ENCODE measurements around the gene RELA.
"Not testable (repeated sequence)": the region's sequence is repeated elsewhere in the genome, so short reads cannot be mapped to it uniquely, and the experiment has no call there.

The RELA gene

DNA sequence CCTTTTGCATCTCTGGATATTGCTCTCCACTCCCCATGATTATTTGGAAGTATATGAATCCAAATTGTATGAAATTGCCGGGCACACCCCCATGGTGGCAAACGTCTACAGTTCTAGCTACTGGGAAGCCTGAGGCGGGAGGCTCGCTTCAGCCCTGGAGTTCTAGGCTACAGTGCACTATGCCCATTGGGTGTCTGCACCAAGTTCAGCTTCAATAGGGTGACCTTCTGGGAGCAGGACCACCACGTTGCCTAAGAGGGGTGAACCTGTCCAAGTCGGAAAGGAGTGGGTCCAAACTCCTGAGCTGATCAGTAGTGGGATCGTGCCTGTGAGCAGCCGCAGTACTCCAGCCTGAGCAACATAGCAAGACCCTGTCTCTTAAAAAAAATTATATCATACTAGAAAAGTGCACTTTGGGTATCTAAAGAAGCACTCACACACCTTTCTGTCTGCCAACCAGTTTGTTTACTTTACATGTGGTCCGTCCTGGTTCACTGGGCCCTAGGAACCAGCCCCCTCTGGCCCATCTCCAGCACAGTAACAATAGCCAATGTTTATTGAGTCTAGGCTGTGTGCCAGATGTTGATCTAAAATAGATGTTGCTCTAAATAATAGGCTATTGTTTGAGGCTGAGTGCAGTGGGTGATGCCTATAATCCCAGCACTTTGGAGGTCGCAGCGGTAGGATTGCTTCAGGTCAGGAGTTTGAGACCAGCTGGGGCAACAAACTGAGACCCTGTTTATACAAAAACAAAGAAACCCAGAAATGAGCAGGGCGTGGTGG lies 32.9 kb upstream of the RELA start:
- Histone ChIP-seq H3K27me3 (ENCODE audit: insufficient read depth, low read depth) (0 out of 2 replicates have a peak, but pooled peaks cover 4% of the 10 kb centered on the region), H2AFZ (ENCODE audit: low read depth) (no peak overlapping the region), H3K4me1 (ENCODE audit: low read depth, poor library complexity, severe bottlenecking) (no peaks in the 10 kb centered on the region), H3K36me3 (ENCODE audit: insufficient read depth) (no peaks in the 10 kb centered on the region), H3K9ac (no peak overlapping the region), H3K4me3 (IDR thresholded peaks at IDR 0.05; ENCODE audit: insufficient read depth, low read depth, low read length) (no peak overlapping the region), H4K20me1 (ENCODE audit: insufficient read depth) (no peaks in the 10 kb centered on the region), H3K79me2 (ENCODE audit: insufficient read depth, low read depth) (no peaks in the 10 kb centered on the region), H3K4me2 (no peak overlapping the region), H3K27ac (no peak overlapping the region)
- TF ChIP-seq, protein P1, sequence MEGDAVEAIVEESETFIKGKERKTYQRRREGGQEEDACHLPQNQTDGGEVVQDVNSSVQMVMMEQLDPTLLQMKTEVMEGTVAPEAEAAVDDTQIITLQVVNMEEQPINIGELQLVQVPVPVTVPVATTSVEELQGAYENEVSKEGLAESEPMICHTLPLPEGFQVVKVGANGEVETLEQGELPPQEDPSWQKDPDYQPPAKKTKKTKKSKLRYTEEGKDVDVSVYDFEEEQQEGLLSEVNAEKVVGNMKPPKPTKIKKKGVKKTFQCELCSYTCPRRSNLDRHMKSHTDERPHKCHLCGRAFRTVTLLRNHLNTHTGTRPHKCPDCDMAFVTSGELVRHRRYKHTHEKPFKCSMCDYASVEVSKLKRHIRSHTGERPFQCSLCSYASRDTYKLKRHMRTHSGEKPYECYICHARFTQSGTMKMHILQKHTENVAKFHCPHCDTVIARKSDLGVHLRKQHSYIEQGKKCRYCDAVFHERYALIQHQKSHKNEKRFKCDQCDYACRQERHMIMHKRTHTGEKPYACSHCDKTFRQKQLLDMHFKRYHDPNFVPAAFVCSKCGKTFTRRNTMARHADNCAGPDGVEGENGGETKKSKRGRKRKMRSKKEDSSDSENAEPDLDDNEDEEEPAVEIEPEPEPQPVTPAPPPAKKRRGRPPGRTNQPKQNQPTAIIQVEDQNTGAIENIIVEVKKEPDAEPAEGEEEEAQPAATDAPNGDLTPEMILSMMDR (conservative IDR thresholded peaks at IDR 0.05; ENCODE audit: low read depth, low read length): no peak

DNA sequence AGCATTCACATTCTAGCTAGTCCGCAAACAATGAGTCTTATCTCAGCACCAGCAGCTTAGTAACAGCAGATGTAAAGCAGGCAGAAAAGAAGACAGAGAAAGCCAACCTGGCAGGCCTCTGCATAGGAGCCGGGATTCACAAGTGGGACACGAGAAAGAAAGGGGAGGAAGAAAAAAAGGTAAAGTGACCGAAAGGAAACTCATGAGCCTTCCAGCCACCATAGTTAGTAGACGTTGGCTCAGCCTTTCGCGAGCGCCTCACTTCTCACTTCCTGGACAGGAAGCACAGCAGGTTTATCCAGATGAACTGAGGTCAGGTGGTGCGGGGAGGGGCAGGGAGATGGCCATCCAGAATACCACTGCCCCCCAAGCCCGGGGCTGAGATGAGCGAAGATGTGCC lies 29.7 kb upstream of the RELA start:
- TF ChIP-seq, protein P1 (conservative IDR thresholded peaks at IDR 0.05; ENCODE audit: low read depth, low read length): no peak
- Histone ChIP-seq H2AFZ (ENCODE audit: low read depth) (no peak overlapping the region), H4K20me1 (ENCODE audit: insufficient read depth) (no peaks in the 10 kb centered on the region), H3K27ac (no peak overlapping the region), H3K4me2 (no peak overlapping the region), H3K4me1 (ENCODE audit: low read depth, poor library complexity, severe bottlenecking) (no peaks in the 10 kb centered on the region), H3K4me3 (IDR thresholded peaks at IDR 0.05; ENCODE audit: insufficient read depth, low read depth, low read length) (no peak overlapping the region), H3K9ac (no peak overlapping the region), H3K79me2 (ENCODE audit: insufficient read depth, low read depth) (no peaks in the 10 kb centered on the region), H3K27me3 (ENCODE audit: insufficient read depth, low read depth) (no peaks in the 10 kb centered on the region), H3K36me3 (ENCODE audit: insufficient read depth) (no peaks in the 10 kb centered on the region)

DNA sequence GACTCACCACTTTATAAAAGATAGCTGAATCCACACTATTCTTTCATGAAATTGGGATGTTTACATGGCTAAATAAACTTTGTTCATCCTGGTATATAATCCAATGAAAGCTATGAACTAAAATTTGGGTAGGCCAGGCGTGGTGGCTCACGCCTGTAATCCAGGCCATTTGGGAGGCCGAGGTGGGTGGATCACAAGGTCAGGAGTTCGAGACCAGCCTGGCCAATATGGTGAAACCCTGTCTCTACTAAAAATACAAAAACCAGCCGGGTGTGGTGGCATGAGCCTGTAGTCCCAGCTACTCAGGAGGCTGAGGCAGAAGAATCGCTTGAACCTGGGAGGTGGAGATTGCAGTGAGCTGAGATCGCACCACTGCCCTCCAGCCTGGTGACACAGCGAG lies 29.1 kb upstream of the RELA start:
- H3K4me2 ChIP-seq; H4K20me1 ChIP-seq (ENCODE audit: insufficient read depth); H3K4me3 ChIP-seq (IDR thresholded peaks at IDR 0.05; ENCODE audit: insufficient read depth, low read depth, low read length); H3K9ac ChIP-seq; H3K27me3 ChIP-seq (ENCODE audit: insufficient read depth, low read depth); H3K79me2 ChIP-seq (ENCODE audit: insufficient read depth, low read depth); H3K27ac ChIP-seq; H3K4me1 ChIP-seq (ENCODE audit: low read depth, poor library complexity, severe bottlenecking); H3K36me3 ChIP-seq (ENCODE audit: insufficient read depth); H2AFZ ChIP-seq (ENCODE audit: low read depth): not testable (repeated sequence)

- TF ChIP-seq, protein P1 (conservative IDR thresholded peaks at IDR 0.05; ENCODE audit: low read depth, low read length): no peak
- H4K20me1 ChIP-seq (ENCODE audit: insufficient read depth): no peaks in the 10 kb centered on the region
- H2AFZ ChIP-seq (ENCODE audit: low read depth): no peak overlapping the region
- no peaks in the 10 kb centered on the region for H3K27me3 ChIP-seq (ENCODE audit: insufficient read depth, low read depth)
- H3K36me3 ChIP-seq (ENCODE audit: insufficient read depth): no peaks in the 10 kb centered on the region
- H3K27ac ChIP-seq: no peak overlapping the region
- H3K79me2 ChIP-seq (ENCODE audit: insufficient read depth, low read depth): no peaks in the 10 kb centered on the region
- no peaks in the 10 kb centered on the region for H3K4me1 ChIP-seq (ENCODE audit: low read depth, poor library complexity, severe bottlenecking)
- H3K4me3 ChIP-seq (IDR thresholded peaks at IDR 0.05; ENCODE audit: insufficient read depth, low read depth, low read length): no peak overlapping the region
- H3K4me2 ChIP-seq: no peak overlapping the region
- H3K9ac ChIP-seq: no peak overlapping the region
These were observed 23.3 kb upstream of the RELA start for GRCh38 chr11:65685981-65686380.

GRCh38 chr11:65683480-65683879 lies 20.8 kb upstream of the RELA start:
- not testable (repeated sequence) for H3K27me3 ChIP-seq (ENCODE audit: insufficient read depth, low read depth); H3K79me2 ChIP-seq (ENCODE audit: insufficient read depth, low read depth); H3K9ac ChIP-seq; H2AFZ ChIP-seq (ENCODE audit: low read depth); H3K27ac ChIP-seq; H4K20me1 ChIP-seq (ENCODE audit: insufficient read depth); H3K4me3 ChIP-seq (IDR thresholded peaks at IDR 0.05; ENCODE audit: insufficient read depth, low read depth, low read length); H3K4me1 ChIP-seq (ENCODE audit: low read depth, poor library complexity, severe bottlenecking); H3K36me3 ChIP-seq (ENCODE audit: insufficient read depth); H3K4me2 ChIP-seq

All from KMS-11 (cell line).